SK-N-MC (cell line): Measurements from ENCODE around the gene ZCCHC7.

Source experiments
- EZH2 ChIP-seq: fragments of 200-600 bp; sonication (generic); IDR thresholded peaks from one replicate; pipeline ENCODE4 v1.6.1; 2017; ENCODE audit warnings: antibody characterized with exemption
- POLR2AphosphoS5 ChIP-seq: IDR thresholded peaks from 2 replicates; pipeline ENCODE4 v1.6.1; 2012; ENCODE audit warnings: mild to moderate bottlenecking, low read depth, low read length, borderline replicate concordance

GRCh38 chr9:37328556-37329227 is 208.3 kb downstream of the ZCCHC7 start:
- no peak for TF ChIP-seq POLR2AphosphoS5
- TF ChIP-seq EZH2 = no peak
